ENCODE data around the gene CTNNBL1.
A peak's percentile ranks its signal among the peaks of the same experiment; 100 is the strongest.
"Not testable (repeated sequence)": the region's sequence is repeated elsewhere in the genome, so short reads cannot be mapped to it uniquely, and the experiment has no call there.

CTNNBL1 gene, protein sequence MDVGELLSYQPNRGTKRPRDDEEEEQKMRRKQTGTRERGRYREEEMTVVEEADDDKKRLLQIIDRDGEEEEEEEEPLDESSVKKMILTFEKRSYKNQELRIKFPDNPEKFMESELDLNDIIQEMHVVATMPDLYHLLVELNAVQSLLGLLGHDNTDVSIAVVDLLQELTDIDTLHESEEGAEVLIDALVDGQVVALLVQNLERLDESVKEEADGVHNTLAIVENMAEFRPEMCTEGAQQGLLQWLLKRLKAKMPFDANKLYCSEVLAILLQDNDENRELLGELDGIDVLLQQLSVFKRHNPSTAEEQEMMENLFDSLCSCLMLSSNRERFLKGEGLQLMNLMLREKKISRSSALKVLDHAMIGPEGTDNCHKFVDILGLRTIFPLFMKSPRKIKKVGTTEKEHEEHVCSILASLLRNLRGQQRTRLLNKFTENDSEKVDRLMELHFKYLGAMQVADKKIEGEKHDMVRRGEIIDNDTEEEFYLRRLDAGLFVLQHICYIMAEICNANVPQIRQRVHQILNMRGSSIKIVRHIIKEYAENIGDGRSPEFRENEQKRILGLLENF

DNA sequence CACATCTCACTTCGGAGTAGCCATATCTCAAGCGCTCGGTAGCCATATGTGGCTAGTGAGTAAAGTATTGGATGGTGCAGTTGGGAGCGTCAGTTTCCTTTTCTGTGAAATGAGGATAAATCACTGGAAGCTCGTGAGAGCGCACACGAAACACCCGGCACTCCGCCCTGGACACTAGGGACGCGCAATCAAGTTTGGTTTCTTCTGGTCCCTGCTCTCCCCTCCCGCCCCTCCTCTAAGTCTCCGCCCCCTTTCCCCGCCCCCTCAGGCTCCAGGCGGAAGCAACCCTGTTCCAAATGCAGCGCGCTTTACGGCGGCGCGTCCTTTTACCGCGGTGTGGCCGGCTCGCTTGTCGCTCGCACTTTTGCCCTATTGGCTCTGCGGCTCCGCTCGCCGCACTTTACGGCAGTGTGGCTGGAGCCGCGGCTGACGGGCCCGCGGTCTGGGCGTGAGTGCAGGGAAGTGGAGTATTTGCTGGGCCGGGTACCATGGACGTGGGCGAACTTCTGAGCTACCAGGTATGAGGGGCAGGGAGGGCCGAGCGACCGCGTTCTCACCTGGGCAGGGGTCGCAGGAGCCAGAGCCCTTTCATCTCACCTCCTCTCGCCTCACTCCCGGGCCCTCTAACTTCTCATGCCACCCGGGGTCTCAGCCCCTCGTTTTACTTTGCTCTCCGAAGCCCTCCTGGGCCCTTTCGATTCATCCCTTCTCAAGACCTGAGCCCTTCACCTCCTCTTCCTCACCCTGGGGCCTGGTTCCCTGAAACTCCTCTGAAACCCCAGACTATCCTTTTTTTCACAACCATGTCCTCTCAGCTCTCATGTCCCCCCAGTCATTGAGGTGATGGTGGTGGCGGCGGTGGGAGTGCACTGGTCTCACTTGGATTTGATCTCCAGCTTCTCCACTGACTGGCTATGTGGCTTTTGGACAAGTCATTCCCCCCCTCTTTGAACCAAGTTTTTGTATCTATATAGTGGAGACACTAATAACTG, at the start of gene CTNNBL1:
Gene CTNNBL1, plus strand, starts transcription at position 396 of the 992 bp plus-strand sequence. Its CDS starts 93 bp downstream, at position 489.
- peak; percentile 96 for DNase-seq (ENCODE audit: low read depth, low spot score)

DNA sequence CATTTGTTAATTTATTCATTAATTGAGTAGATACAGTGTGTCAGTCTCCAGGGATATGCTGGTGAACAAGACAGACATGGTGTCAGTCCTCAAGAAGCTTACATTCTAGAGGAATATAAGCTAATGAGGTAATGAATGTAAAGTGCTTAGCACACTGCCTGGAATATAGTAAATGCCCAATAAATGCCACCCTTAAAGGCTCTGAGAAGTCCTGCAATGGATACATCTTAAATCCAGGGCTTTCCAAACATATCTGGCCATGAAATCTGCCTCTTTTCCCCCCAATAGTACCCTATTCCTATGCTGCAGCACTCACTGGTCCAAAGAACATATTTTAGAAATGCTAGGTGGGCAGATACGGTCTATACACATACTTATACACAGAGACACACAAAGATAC, 49.2 kb upstream of the CTNNBL1 start:
- DNase-seq (ENCODE audit: low read depth, low spot score) = no peak

DNA sequence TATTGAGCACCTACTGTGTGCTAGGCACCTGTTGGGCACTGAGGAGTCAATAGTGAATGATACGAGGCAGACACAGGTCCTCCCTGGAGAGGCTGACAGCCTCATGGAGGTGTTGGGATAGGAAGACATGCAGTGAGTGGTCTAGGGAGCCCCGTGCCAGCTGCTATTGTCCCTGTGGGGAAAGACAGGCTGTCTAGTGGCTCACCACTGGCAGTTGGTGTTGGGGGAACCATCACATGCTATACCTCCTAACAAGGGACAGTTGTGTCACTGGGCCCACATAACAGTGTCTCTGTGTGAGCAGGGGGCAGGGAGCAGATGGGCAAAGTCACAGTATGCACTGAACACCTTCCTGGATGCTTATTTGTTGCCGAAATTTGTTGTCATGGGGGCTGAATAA, 45.9 kb upstream of the CTNNBL1 start:
- DNase-seq (ENCODE audit: low read depth, low spot score) = no peak

DNA sequence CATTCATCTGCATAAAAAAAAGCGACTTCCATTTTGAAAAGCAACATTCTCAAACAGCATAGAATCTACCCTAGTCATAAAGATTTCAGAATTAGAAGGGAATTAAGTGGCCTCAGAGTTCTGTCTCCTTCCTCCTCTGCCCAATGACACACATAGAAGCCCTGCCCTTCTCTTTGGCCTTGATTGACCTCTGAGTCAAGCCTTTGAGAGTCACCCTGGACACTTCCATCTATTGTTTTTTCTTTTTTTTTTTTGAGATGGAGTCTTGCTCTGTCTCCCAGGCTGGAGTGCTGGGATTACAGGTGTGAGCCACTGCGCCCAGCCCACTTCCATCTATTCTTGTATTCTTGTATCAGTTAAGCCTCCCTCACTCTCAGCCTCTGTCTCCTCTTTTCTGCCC, 44.8 kb upstream of the CTNNBL1 start:
- DNase-seq (ENCODE audit: low read depth, low spot score) = no peak

DNA sequence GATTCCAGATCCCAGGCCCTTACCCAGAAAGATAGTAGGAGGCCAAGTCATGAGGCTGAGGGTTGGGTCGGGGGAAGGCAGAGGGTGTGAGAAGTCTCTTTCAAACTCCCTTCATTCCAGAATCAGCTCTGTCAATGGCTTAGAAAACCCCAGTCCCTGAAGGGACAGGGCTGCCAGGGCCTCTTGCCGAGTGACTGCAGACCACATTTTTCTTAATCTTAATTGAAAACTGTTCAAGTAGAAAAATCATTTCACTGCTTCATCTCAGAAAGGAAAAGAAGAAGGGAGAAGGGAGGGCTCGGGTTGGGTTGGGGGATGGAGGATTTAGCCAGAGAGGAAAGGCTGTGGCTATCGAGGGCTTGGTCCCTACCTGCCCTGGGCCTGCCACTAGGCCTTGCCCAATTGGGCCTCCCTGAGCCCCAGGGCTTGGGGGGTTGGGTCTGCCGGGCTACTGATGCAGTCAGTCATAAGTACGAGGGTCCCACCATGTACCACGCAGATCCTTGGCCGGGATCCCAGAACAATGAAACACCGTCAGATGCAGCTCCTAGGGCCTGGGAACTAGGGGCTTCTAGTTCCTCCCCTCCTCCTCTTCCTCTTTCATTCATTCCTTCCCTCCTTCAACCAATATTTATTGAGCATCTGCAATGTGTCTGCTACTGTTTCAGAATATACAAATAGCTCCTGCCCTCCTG, 44.0 kb upstream of the CTNNBL1 start:
- DNase-seq (ENCODE audit: low read depth, low spot score) = no peak

DNA sequence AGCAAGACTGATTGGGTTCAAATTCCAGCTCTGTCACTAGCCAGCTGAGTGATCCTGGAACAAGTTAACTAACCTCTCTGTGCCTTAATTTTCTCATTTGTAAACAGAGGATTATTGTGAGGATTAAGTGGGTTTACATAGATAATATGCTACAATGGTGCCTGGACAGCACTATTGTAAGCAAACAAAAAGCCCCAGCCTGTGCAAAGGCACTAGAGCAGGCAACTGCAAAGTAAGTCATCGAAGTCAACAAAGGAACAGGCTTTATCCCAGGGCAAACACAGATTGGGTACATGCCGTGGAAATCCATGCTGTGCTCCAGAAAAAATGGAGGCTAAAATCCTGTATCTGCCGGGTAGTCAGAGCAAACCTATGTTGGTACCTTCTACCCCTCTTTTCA, 43.2 kb upstream of the CTNNBL1 start:
- no peak for DNase-seq (ENCODE audit: low read depth, low spot score)

DNA sequence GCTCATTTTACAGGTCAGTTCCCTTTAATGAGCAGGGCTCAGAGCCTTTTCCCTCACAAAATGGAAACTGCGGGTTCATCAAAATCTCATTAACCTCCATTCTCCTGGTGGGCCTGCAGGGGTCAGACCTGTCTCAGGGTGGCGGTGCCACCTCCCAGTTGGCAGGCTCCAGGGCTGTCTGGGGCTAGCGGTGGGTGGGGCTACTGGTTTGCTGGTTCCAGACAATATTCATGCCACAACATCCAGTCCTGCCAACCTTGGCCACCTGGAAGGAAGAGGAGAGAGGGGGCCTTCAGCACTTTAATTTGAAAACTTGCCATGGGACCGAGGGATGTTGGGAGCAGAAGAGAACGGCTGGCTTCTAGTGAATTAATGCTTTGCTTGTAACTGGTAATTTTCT, 41.9 kb upstream of the CTNNBL1 start:
- peak; percentile 35 for DNase-seq (ENCODE audit: low read depth, low spot score)

DNA sequence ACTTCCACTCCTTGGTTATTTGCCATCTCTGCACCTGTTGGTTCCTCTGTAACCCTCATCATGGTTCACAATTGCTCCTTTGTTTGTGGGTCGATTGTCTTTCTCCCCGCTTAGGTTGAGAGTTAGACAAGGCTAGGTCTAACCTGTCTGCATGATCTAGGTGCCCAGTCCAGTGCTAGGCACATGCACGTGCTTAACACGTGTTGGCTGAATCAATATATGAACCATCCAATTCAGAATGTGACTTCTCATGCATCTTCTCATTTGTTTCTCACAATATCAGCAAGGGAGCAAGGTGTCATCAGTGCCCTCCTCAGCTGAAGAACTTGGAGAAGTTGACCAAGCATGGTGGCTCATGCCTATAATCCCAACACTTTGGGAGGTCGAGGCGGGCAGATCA, 36.9 kb upstream of the CTNNBL1 start:
- DNase-seq (ENCODE audit: low read depth, low spot score) = no peak

DNA sequence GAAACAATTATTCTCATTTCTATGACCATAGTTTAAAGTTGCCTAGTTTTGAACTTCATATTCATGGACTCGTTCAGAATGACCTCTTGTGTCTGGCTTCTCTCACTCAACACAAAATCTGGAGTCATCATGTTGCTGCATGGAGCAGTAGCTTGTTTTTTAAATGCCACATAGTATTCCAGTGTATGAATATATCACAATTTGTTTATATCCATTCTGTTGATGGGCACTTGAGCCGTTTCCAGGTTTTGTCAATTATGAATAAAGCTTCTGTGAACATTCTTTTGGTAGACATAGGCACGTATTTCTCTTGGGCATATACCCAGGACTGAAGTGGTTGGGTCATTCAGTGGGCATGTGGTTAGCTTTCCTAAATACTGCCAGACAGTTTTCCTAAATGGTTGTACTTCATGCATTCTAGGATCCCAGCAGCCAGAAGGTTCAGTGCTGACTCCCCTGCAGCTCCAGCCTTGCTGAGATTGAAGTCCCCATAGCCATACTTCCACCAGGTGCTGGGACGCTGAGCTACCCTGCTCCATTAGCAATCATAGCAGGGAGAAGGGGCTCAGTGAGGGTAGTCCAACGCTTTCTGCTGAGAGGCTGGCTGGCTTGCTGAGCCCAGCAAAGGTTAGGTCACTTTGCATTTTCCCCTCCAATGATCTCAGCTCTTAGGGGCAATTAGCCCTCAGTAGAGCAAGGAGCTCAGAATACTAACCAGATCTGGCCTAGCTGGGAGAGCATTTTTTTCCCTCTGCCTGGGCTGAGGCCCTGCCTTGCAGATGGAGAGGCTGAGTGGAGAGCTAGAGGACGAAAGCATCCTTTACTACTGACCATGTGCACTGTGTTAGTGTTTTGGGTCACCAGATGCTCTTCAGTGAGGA, 35.7 kb upstream of the CTNNBL1 start:
- no peak for DNase-seq (ENCODE audit: low read depth, low spot score)

DNA sequence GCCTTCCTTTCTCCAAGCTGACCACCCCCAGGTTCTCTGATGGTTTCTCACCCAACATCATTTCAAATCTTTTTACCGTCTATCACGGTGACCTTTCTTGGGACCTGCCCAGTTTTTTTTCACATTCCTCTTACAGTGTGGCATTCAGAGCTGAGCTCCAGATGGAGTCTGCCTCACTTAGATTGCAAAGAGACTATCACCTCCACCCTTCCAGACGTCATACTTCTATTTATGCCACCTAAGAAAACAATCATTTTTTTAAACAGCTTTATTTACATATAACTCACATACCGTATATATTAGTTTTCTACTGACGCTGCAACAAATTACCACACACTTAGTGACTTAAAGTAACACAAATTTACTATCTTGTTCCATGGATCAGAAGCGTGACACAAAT, 32.3 kb upstream of the CTNNBL1 start:
- DNase-seq (ENCODE audit: low read depth, low spot score) = no peak

DNA sequence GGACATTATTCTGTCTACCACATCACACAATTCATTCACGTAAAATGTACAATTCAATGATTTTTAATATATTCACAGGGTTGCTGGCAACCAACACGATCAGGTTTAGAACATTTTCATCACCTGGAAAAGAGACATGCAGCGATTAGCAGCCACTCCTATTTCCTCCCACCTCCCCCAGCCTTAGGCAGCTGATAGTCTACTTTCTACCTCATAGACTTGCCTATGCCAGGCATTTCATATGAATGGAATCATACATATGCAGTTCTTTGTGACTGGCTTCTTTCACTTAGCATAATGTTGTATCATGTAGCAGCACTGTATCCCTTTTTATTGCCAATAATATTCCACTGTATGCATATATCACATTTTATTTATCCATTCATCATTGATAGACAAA, 31.5 kb upstream of the CTNNBL1 start:
- DNase-seq (ENCODE audit: low read depth, low spot score) = no peak

DNA sequence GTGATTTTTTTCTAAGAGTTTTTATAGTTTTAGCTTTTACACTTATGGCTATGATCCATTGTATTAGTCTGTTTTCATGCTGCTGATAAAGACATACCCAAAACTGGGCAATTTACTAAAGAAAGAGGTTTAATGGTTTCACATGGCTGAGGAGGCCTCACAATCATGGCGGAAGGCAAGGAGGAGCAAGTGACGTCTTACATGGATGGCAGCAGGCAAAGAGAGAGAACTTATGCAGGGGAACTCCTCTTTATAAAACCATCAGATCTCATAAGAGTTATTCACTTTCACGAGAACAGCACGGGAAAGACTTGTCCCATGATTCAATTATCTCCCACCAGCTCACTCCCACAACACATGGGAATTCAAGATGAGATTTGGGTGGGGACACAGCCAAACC, 29.2 kb upstream of the CTNNBL1 start:
- DNase-seq (ENCODE audit: low read depth, low spot score) = not testable (repeated sequence)

DNA sequence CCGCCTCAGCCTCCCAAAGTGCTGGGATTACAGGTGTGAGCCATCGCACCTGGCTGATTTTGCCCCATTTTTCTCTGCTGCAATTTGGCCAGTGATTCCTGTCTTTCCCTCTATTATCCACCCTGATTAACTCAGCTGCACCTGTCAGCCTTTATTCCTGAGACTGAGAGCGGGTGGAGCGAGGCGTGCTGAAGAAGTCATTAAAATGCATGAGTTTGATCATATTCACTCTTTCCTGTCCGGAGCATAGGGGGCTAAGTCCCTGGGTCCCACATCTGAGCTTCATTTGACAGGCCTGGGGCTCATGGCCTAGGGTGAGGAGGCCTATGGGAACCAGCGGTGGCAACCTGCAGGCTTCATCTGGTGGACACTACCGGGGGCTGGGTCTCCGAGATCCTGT, 25.7 kb upstream of the CTNNBL1 start:
- DNase-seq (ENCODE audit: low read depth, low spot score) = no peak

DNA sequence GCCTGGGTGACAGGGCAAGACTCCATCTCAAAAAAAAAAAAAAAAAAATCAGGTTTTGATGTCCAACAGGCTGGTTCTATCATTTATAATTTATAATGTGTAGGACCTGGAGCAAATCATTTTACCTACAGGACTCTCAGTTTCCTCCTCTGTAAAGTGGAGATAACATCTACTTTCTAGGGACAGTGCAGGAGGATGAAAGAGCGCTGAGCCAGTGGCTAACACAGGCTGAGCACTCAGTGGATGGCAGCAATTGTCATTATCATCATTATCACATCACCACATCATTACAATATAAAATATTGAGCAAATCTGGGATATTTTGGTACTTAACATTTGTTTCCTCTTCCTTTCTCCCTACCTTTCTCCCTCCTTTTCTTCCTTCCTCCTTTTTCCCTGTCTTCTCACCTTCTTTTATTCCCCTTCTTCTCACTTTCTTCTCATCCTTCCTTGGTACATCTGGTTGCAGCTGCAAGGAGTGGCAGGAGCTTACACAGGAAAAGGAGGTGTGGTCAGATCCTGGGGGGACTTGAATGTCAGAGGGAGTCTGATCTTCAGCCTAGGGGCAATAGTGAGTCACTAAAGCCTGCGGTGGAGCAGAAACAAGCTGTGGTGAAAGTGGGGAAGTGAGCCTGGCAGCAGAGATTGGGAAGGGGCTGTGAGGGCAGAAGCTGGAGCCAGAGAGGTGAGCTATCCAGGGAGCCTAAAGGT, 24.6 kb upstream of the CTNNBL1 start:
- peak; percentile 17 for DNase-seq (ENCODE audit: low read depth, low spot score)

DNA sequence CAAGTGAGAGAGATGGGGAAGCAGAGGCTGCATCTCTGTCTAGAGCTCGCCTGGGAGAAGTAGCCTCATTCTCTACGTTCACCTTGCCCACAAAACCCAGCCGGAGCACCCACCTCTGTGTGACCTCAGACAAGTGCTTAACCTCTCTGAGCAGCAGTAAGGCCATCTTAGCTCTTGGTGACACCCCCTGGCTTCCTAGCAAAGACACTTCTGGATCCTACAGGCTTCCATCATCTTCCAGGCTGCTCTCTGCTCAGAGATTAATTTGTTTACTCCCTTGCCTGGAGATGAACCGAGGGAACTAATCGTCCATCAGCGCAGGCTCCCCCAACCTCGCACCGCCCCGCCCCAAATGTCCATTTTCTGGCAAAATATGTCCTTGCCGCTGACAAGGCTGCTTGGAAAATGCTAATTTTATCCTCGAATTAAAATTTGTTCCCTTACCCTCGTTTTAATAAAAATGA, 24.0 kb upstream of the CTNNBL1 start:
- DNase-seq (ENCODE audit: low read depth, low spot score) = no peak

DNA sequence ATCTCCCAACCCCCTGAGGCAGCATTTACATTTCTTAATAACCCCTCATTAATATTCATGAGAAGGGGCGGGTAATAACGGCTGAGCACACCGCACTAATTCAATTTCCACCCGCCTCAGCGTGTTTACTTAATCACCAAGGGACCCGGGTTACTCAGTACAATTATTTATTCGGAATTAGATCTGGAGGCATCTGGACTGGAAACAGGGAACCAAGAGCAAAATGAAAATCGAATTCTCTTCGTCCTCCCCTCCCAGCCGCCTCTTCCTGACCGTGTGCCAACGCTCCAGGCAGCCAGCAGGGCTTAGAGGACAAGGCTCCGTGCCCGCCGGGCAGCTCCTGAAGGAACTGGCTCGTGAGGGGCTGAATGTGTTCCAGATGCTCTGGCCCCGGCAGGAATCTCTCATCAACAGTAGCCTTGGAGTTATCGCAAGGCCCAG, 23.5 kb upstream of the CTNNBL1 start:
- no peak for DNase-seq (ENCODE audit: low read depth, low spot score)

DNA sequence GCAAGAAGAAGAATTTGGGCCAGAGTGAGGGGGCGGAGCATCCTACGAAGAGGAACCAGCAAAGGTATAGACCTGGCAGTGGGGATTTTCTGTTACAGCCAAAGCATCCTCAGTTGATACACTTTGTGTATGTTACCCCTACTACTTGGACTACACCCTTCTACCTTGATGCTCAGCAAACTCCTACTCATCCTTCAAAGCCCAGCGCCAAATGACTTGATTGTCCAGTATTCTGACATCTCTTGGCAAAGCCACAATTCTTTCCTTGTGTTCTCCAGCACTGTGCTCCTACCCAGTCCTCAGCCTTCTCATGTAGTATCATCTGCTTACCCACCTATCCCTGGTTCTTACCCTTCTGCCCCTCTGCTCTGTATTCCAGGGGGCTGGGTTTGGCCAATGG, 21.7 kb upstream of the CTNNBL1 start:
- no peak for DNase-seq (ENCODE audit: low read depth, low spot score)

DNA sequence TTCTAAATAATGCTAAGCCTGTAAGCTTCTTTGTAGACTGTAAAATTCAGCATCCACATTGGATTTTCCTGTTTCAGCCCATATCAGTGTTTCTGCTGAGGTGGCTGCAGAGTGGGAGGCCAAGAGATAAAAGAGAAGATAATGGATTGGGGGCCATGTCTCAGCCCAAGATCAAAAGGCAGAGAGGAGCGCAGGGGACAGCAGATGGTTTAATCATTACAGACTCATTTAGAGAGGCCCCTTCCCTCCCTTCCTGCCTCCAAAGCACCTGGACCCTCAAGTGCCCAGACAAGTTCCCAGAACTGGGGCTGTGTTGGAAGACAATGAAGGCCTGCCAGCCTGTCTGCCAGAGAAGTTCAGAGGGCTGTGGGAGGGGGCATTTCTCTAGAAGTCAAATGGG, 20.4 kb upstream of the CTNNBL1 start:
- DNase-seq (ENCODE audit: low read depth, low spot score) = no peak

DNA sequence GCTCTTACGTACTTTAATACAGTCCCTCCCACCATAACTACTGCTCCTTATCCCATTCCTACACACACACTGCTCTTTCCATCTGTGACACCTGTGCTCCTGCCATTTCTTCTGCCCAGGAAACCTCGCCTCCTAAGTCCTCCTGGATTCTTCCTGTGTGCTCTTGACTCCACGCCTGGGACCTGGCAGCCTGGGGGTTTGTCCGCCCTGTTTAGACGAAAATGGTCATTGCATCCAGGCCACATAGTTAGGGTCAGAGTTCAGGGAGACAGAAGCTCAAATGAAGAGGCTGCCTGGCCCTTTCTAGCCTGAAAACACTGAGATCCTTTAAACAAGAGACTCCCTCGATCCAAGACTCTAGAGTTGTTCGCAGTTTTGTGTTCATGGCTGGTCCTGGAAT, 17.4 kb upstream of the CTNNBL1 start:
- DNase-seq (ENCODE audit: low read depth, low spot score) = no peak
